Activated CD4-positive, alpha-beta T cell treated with anti-CD3 and anti-CD28 coated beads for 36 hours (primary cell): ENCODE data around the gene IL16. TPM values are rescaled to one million over a fixed set of nuclear protein-coding genes. Genes with fewer than 3 reads are reported as not detected.

Experiments
- ATAC-seq: fragments of 200-7000 bp; cut with Tn5 transposase; one replicate; pipeline ENCODE4 v1.10.0; 2021; ENCODE audit warnings: mild to moderate bottlenecking, moderate library complexity
- CTCF ChIA-PET: fragments of 350-600 bp; sonication (Branson Sonifier 250); formaldehyde crosslinking; loops from one replicate; lab custom pipeline; 2021; ENCODE audit warnings: antibody characterized with exemption; lab: Charles Lee
- POLR2A ChIA-PET: fragments of 350-600 bp; sonication (Branson Sonifier 250); formaldehyde crosslinking; loops from one replicate; lab custom pipeline; 2021; ENCODE audit warnings: antibody characterized with exemption, inconsistent platforms; lab: Charles Lee
- DNase-seq: peaks from one replicate; pipeline ENCODE4 v3.0.0-alpha.2; 2020
- H3K27ac Mint-ChIP-seq: one replicate; pipeline ENCODE4 v1.8.0; 2021; ENCODE audit warnings: mixed read lengths
- H3K27me3 Mint-ChIP-seq: one replicate; pipeline ENCODE4 v1.8.0; 2021; ENCODE audit warnings: mixed read lengths
- H3K36me3 Mint-ChIP-seq: one replicate; pipeline ENCODE4 v1.8.0; 2021; ENCODE audit warnings: low read depth, mixed read lengths
- H3K4me1 Mint-ChIP-seq: one replicate; pipeline ENCODE4 v1.8.0; 2021; ENCODE audit warnings: mixed read lengths
- H3K4me3 Mint-ChIP-seq: one replicate; pipeline ENCODE4 v1.8.0; 2021; ENCODE audit warnings: mild to moderate bottlenecking, moderate library complexity, mixed read lengths
- H3K9me3 Mint-ChIP-seq: one replicate; pipeline ENCODE4 v1.8.0; 2021; ENCODE audit warnings: low read depth, mixed read lengths
- intact Hi-C, 2 experiments: fragments of 100-400 bp; cut with DNase I in 1 of 2; cut with micrococcal nuclease in 1 of 2; formaldehyde crosslinking; loops; one replicate each; pipeline versions ENCODE4 v1.14.2 to v1.15.1; 2022 to 2024; cut with DNase I, micrococcal nuclease
- total RNA-seq, 2 experiments: library from RNA; stranded (reverse); gene quantifications; one replicate each; pipeline ENCODE4 v1.2.3, GENCODE V29; 2021

IL16 gene
- total RNA-seq, 2 experiments from 2014 or later, result 102 to 117 TPM

DNA sequence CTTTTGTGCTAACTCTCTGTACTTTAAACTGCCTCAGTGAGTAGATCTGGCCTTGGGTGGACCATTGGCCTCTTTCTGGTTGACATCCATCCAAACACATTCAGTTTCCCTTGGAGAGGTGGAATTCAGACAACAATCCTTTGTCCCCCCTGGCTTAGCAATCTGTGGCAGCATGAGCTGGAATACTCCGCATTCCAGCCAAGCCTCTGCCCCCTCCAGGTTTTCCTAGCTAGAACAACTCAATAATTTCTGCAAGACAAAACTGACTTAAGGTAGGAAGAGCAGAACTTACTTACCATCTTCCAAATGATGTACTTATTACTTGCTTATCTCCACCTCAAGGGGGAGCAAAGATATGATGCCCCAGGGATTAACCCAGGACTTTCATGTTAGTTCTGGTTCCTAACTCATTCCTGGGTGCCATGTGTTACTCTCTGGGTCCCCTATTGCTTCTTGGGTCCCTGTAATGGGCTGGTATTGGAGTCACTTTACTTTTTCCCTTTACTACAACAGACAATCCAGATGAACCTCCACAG is 21.8 kb upstream of the IL16 start:
- no peak for ATAC-seq
- Mint-ChIP-seq H3K27ac (no peak overlapping the region), H3K4me3 (no peak overlapping the region), H3K27me3 (peaks cover 13% of the 10 kb centered on the region), H3K36me3 (no peaks in the 10 kb centered on the region), H3K4me1 (no peaks in the 10 kb centered on the region), H3K9me3 (no peaks in the 10 kb centered on the region)
- ChIA-PET POLR2A (interaction anchor here (0.6 kb wide), 1 partner anchor 378 kb away, joined by 6 read pairs; no protein-coding TSS in a partner anchor), CTCF (interaction anchor here (0.6 to 3.1 kb wide), 4 partner anchors 10 to 193 kb away, joined by 3 to 15 read pairs (median 3); no protein-coding TSS in a partner anchor)
- intact Hi-C loops, result no loop called here
- DNase-seq, result no peak

GRCh38 chr15:81175496-81175895 is 21.2 kb upstream of the IL16 start:
- Mint-ChIP-seq H3K9me3 (no peaks in the 10 kb centered on the region), H3K4me3 (no peak overlapping the region), H3K4me1 (no peaks in the 10 kb centered on the region), H3K27ac (no peak overlapping the region), H3K27me3 (peaks cover 13% of the 10 kb centered on the region), H3K36me3 (no peaks in the 10 kb centered on the region)
- DNase-seq, result no peak
- CTCF ChIA-PET, result interaction anchor here (0.6 to 3.1 kb wide), 4 partner anchors 11 to 90 kb away, joined by 3 to 15 read pairs (median 4); no protein-coding TSS in a partner anchor
- intact Hi-C loops, result no loop called here
- no peak for ATAC-seq
- POLR2A ChIA-PET, result no interaction called here

DNA sequence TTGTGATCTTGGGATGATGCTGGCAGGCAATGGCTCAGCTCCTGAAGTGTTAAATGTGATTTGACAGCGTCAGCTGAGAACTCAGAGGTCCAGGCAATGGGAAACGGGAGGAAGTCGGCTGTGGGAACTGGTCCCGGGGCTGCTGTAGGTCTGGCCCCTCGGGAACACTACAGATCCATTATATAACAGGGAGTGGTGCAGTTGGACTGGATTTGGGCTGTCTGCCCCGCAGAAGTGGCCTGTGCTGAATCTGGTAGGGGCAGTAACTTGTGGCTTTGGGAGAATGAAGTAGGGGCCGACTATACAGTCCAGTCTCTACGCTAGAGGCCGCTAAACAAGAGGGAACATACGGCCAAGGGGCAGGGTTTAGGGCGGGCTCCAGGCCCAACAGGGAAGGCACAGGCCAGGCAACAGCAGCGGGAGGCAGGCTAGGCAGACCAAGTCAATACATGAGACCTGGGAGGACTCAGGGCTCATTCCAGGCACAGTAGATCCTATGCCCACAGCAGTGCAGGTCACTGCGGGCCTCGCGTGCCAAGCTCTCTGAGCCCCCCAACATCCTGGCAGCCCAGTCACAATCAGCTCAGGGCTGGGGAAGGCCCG is 20.3 kb upstream of the IL16 start:
- H3K27ac Mint-ChIP-seq, result no peak overlapping the region
- ChIA-PET CTCF (interaction anchor here (1.0 kb wide), 1 partner anchor 15 kb away, joined by 5 read pairs; no protein-coding TSS in a partner anchor), POLR2A (no interaction called here)
- no peak for DNase-seq
- ATAC-seq, result no peak
- H3K4me1 Mint-ChIP-seq, result no peaks in the 10 kb centered on the region
- no peaks in the 10 kb centered on the region for H3K36me3 Mint-ChIP-seq
- intact Hi-C loops, result no loop called here
- H3K4me3 Mint-ChIP-seq, result no peak overlapping the region
- H3K27me3 Mint-ChIP-seq, result peaks cover 9% of the 10 kb centered on the region
- H3K9me3 Mint-ChIP-seq, result no peaks in the 10 kb centered on the region

DNA sequence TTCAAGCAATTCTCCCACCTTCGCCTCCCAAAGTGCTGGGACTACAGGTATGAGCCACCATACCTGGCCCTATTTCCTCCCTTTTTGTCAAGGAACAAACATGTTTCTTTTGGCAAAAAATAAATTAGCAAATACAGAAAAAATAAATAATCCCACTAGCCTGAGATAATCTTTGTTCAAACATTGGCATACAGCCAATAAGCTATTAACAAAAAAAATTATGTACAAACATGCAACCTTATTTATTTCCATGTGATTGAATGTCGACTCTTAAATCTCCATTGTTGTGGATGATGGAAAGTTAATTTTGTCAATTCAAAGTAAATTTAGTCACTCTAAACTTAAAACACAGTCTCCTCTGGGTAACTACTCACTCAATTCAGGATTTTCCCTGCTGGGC is 18.3 kb upstream of the IL16 start:
- H3K9me3 Mint-ChIP-seq, result no peaks in the 10 kb centered on the region
- H3K4me1 Mint-ChIP-seq, result peaks cover 2% of the 10 kb centered on the region
- H3K4me3 Mint-ChIP-seq, result no peak overlapping the region
- no peaks in the 10 kb centered on the region for H3K36me3 Mint-ChIP-seq
- POLR2A ChIA-PET, result no interaction called here
- ATAC-seq (no peak), DNase-seq (no peak)
- peaks cover 16% of the 10 kb centered on the region for H3K27me3 Mint-ChIP-seq
- intact Hi-C loops, result no loop called here
- no peak overlapping the region for H3K27ac Mint-ChIP-seq
- CTCF ChIA-PET, result interaction anchor here (1.4 kb wide), 1 partner anchor 88 kb away, joined by 4 read pairs; no protein-coding TSS in a partner anchor

- no peaks in the 10 kb centered on the region for H3K36me3 Mint-ChIP-seq
- H3K9me3 Mint-ChIP-seq, result no peaks in the 10 kb centered on the region
These were observed 15.5 kb upstream of the IL16 start for GRCh38 chr15:81181220-81181619.

GRCh38 chr15:81182031-81182755 is 14.5 kb upstream of the IL16 start:
- no peak overlapping the region for H3K27ac Mint-ChIP-seq
- no peaks in the 10 kb centered on the region for H3K36me3 Mint-ChIP-seq
- POLR2A ChIA-PET, result no interaction called here
- CTCF ChIA-PET, result interaction anchor here (1.7 kb wide), 1 partner anchor 84 kb away, joined by 9 read pairs; no protein-coding TSS in a partner anchor
- DNase-seq (no peak), ATAC-seq (no peak)
- no peaks in the 10 kb centered on the region for H3K9me3 Mint-ChIP-seq
- intact Hi-C loops, result no loop called here
- H3K4me1 Mint-ChIP-seq, result peaks cover 5% of the 10 kb centered on the region
- H3K27me3 Mint-ChIP-seq, result peaks cover 23% of the 10 kb centered on the region
- no peak overlapping the region for H3K4me3 Mint-ChIP-seq

More at GRCh38 chr15:81181220-81181619, 15.5 kb upstream of the IL16 start:
- ChIA-PET POLR2A (no interaction called here), CTCF (no interaction called here)
- no peak overlapping the region for H3K27ac Mint-ChIP-seq
- H3K4me3 Mint-ChIP-seq, result no peak overlapping the region
- H3K27me3 Mint-ChIP-seq, result peaks cover 23% of the 10 kb centered on the region
- ATAC-seq (no peak), DNase-seq (no peak)
- intact Hi-C loops, result no loop called here
- peaks cover 5% of the 10 kb centered on the region for H3K4me1 Mint-ChIP-seq

- H3K4me1 Mint-ChIP-seq, result peaks cover 5% of the 10 kb centered on the region
- CTCF ChIA-PET, result interaction anchor here (1.7 kb wide), 1 partner anchor 83 kb away, joined by 9 read pairs; no protein-coding TSS in a partner anchor
- ATAC-seq (no peak), DNase-seq (no peak)
- no peak overlapping the region for H3K4me3 Mint-ChIP-seq
- H3K36me3 Mint-ChIP-seq, result no peaks in the 10 kb centered on the region
- peaks cover 23% of the 10 kb centered on the region for H3K27me3 Mint-ChIP-seq
- POLR2A ChIA-PET, result no interaction called here
- no peak overlapping the region for H3K27ac Mint-ChIP-seq
- intact Hi-C loops, result no loop called here
- H3K9me3 Mint-ChIP-seq, result no peaks in the 10 kb centered on the region
These were observed 13.8 kb upstream of the IL16 start for GRCh38 chr15:81182756-81183438.

GRCh38 chr15:81183439-81183775 is 13.3 kb upstream of the IL16 start:
- Mint-ChIP-seq H3K27me3 (peaks cover 23% of the 10 kb centered on the region), H3K4me1 (peaks cover 5% of the 10 kb centered on the region), H3K4me3 (no peak overlapping the region), H3K27ac (no peak overlapping the region), H3K36me3 (no peaks in the 10 kb centered on the region), H3K9me3 (no peaks in the 10 kb centered on the region)
- DNase-seq (no peak), ATAC-seq (no peak)
- ChIA-PET POLR2A (no interaction called here), CTCF (interaction anchor here (1.7 kb wide), 1 partner anchor 83 kb away, joined by 9 read pairs; no protein-coding TSS in a partner anchor)
- intact Hi-C loops, result no loop called here

- ATAC-seq, result no peak
These were observed 12.5 kb upstream of the IL16 start for GRCh38 chr15:81184188-81184587.

GRCh38 chr15:81185631-81186295 is 10.9 kb upstream of the IL16 start:
- ATAC-seq (no peak), DNase-seq (no peak)
- CTCF ChIA-PET, result interaction anchor here (1.2 kb wide), 1 partner anchor 80 kb away, joined by 5 read pairs; no protein-coding TSS in a partner anchor
- no peaks in the 10 kb centered on the region for H3K9me3 Mint-ChIP-seq
- intact Hi-C loops, result no loop called here
- POLR2A ChIA-PET, result no interaction called here
- H3K27ac Mint-ChIP-seq, result no peak overlapping the region
- H3K4me1 Mint-ChIP-seq, result peaks cover 5% of the 10 kb centered on the region
- H3K4me3 Mint-ChIP-seq, result no peak overlapping the region
- H3K27me3 Mint-ChIP-seq, result peaks cover 21% of the 10 kb centered on the region
- H3K36me3 Mint-ChIP-seq, result no peaks in the 10 kb centered on the region

More at GRCh38 chr15:81184188-81184587, 12.5 kb upstream of the IL16 start:
- H3K4me3 Mint-ChIP-seq, result no peak overlapping the region
- ChIA-PET CTCF (no interaction called here), POLR2A (no interaction called here)
- no peak for DNase-seq
- peaks cover 5% of the 10 kb centered on the region for H3K4me1 Mint-ChIP-seq
- H3K27ac Mint-ChIP-seq, result no peak overlapping the region
- H3K9me3 Mint-ChIP-seq, result no peaks in the 10 kb centered on the region
- no peaks in the 10 kb centered on the region for H3K36me3 Mint-ChIP-seq
- intact Hi-C loops, result no loop called here
- peaks cover 23% of the 10 kb centered on the region for H3K27me3 Mint-ChIP-seq

- Mint-ChIP-seq H3K36me3 (no peaks in the 10 kb centered on the region), H3K27me3 (peaks cover 11% of the 10 kb centered on the region), H3K4me3 (no peak overlapping the region), H3K4me1 (peaks cover 3% of the 10 kb centered on the region), H3K27ac (no peak overlapping the region), H3K9me3 (no peaks in the 10 kb centered on the region)
- intact Hi-C loops, result no loop called here
- DNase-seq (no peak), ATAC-seq (no peak)
- CTCF ChIA-PET, result interaction anchor here (0.6 kb wide), 1 partner anchor 80 kb away, joined by 4 read pairs; no protein-coding TSS in a partner anchor
- POLR2A ChIA-PET, result no interaction called here
These were observed 8.3 kb upstream of the IL16 start for GRCh38 chr15:81188354-81188753.
